Left renal pelvis (tissue), 4 donors: ENCODE measurements around the gene ELP4. TPM values are rescaled to one million over a fixed set of nuclear protein-coding genes. Genes with fewer than 3 reads are reported as not detected.

Experiments used
- DNase-seq, 4 donors: peaks; one replicate each; pipeline ENCODE4 v3.0.0-alpha.2; 2013; ENCODE audit warnings: low read depth in 4 of 4, low spot score in 3 of 4
- polyA plus RNA-seq, 4 donors: library from polyadenylated mRNA; unstranded; fragments of 120-200 nt; gene quantifications; one replicate each; pipeline ENCODE4 v1.2.1, GENCODE V29; 2013; ENCODE audit not compliant: insufficient read length in 4 of 4

Gene ELP4
- polyA plus RNA-seq, 4 donors: 24.6 to 35.1 (median 25.8) TPM

DNA sequence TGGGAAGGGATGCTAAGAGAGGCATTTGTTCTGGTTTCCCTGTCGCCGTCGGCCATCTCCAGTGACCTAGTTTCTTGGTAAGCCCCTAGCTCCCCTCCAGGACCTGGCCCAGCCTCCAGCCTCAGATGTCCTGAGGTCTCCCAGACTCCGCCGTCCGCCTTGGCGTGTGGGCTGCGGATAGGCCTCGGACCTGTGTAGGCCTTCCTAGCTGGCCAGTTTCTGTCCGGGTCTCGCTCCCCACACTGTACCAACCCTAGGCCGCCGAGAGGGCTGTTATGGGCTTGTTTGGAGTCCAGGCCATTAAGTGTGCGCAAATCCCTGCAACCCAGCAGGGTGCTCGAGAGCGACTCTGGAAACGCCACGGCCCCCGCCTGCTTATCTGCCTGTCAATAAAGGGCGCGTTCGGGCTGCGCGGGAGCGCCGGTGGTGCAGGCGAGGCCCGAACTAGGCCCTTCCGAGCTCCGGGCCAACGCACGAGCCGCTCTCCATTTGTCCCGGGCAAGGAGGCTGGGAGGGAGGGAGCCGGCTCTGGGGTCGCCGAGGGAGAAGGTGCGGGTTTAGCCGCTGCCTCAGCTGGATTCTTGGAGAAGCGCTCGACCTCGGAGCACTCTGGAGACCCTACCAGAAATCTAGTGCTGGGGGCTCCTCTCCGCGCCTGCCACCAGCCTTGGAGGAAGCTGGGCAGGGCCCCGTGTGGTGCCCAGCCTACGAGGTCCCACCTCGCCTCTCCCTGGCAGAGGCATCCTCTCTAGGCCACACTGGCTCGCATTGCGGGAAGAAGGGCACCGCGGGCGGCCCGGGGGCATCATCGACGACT is 310.3 kb downstream of the ELP4 start:
- no peak for DNase-seq

DNA sequence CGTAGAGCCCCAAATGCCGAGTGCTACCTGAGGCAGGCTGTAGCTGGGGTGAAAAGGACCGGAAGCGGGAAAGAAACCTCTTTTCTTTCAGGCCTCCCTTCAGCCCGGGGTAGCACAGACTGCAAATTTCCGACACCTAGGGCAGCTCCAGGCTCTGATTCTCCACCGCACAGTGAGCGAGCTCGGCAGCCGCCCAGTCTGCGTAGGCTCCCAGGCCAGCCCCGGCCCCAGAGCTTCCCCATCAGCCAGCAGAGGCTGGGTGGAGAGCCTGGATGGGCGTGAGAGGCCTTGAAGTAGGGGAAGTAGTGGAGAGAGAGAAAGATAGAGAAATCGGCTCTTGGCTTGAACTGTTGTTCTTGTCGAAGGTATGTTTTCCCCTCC is 310.9 kb downstream of the ELP4 start:
- DNase-seq: no peak

DNA sequence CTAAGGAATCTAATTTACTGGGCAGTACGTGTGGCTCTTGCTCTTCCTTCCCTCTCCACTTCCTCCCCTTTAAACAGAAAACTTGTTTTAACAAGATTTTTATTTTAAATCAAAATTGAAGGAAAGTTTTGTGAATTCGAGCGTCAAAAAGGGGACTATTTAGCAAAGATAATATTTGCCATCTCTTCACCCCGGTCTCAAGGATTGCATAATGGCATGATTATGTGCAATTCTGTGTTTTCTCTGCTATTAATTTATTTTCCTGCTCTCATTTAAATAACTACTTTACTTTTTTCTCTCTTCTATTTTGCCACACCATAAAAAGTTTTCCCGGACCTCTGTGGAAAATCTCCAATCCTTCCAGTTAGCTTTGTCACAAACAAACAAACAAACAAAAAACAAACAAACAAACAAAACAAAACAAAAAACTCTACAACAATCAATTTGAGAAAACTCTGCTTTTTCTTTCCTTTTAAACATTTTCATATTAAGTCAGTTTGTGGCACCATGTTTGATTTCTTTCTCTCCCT is 311.7 kb downstream of the ELP4 start:
- DNase-seq: no peak

DNA sequence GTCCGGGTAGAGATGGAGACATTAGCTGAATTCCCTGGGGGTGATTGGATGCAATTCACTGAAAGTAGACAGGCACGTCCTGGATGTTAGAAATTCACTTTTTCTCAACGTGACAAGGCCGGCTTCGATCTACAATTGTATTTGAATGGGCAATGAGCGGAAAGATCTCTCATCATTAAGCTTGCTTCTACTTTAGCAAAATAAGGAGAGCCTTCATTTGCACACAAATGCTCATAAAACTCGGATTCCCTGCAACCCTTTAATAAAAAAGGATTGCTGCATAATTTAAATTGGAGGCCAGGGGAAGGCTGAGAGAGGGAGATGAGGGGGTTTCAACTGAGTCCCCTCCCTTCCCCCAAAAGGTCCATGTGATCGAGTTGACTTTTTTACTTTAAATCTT is 312.2 kb downstream of the ELP4 start:
- DNase-seq: no peak

DNA sequence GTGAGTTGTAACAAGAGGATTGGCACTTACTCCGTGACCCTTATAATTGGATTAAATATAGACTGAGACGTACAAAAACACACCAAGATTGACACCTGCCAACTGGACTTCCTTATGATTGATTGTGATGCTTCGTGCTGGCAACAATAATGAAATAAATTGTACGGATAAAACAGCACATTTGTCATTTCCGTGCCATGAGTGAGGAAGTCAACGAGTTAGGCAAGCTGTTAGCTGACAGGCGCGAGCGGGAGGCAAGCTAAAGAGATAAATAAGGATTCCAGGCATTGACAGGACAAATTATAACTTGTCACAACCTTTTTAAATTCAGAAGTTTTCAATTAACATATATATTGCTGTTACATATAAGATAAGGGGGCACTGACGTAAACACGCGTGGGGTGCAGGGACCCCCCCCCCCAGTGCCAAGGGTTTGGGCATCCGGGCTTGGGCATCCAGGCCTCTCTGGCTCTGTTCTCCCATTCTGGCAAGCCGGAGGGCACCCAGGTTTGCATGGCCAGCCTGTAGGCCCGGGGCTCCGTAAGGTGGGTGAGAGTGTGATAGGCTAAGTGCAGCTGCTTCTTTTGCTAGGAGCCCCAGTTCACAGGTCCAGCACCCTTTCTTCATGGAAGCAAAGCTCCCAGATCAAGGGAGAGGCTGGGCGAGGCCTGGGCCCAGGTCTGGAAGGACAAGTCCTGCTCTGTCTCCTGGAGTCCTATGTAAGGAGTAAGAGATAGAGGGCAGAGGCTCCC is 312.8 kb downstream of the ELP4 start:
- no peak for DNase-seq

DNA sequence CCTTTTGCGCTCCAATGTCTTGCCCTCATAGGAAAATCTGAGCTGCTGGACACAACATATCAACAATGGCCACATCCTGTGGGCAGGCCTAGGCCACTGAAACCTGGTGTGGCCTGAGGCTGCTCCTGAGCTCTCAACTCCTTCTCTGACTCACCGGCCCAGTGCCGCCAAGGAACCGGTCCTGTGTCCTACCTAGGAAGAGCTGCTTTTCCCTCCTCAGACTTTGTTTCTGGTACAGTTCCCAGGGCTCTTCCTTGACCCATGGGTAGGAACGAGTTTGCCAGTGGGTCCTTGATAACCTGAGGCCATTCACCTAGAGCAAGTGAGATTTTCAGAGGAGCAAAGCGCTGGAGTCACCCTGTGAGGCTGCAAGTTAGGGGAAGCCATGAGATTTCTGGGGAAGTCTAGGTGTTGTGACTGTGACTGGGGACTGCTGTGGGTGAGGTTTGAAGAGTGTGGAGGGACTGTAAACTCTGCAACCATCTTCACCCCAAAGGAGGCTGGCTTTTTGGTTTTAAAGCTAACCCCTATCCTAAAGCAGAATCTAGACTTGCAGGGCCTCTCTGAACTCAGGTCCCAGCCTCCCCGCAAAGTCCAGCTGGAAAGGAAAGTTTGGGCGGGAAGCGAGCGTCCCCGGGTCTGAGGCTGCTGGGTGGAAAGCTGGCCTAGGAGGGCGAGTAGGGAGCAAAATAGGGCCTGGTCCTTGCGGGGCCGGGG is 313.5 kb downstream of the ELP4 start:
- DNase-seq: no peak

DNA sequence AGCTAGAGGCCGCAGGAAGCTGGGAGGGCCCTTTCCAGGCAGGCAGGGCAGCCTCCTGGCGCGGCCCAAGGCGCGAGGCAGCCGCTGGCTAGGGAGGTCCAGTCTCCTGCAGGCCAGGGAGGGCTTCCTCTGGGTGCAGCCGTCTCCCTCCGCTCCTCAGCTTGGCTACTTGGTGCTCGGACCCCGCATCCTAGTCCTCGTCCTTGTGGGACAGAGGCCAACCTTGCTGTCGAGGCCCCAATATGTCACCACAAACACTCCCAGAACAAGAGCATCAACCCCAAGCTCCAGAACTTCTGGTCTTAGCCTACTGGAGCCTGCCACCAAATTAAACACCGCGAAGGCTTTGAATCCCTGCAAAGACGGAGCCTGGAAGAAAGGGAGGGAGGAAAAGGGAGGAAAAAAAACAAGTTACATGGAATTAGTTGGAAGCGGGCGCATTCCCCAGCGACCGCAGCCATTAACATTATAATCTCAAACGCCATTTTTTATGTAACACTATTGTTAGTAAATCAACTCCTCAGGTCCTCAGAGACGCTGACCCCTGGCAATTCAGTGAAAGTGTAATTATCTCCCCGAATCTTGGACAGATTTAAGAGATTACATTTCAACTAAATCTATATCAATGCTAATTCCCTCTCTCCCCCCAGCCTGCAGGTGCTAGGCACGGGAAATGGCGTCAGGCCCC is 314.2 kb downstream of the ELP4 start:
- no peak for DNase-seq

DNA sequence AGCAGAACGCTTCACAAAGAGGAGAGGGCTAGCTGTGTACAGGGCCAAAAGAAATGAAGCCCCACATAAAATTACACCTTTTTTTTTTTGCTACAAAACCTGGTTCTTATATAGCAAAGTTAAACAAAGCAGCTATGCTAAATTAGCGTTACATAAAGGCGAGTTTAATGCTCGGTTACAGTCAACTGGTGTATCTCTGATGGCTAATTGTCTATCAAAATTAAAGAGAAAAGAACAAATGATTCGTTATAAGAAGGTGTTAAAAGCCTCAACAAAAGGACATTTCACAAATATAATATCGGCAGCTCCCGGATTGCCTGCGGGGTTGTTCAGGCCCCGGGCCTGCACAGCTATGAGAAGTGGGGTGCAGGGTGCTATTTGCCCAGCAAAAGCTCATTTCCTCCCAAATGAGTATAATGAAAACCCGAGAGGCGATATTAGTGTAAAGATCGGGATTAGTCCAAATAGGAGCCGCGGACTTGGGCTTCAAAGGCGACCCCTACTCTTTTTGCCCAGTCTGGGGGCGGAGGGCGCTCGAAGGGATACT is 314.8 kb downstream of the ELP4 start:
- DNase-seq: no peak

DNA sequence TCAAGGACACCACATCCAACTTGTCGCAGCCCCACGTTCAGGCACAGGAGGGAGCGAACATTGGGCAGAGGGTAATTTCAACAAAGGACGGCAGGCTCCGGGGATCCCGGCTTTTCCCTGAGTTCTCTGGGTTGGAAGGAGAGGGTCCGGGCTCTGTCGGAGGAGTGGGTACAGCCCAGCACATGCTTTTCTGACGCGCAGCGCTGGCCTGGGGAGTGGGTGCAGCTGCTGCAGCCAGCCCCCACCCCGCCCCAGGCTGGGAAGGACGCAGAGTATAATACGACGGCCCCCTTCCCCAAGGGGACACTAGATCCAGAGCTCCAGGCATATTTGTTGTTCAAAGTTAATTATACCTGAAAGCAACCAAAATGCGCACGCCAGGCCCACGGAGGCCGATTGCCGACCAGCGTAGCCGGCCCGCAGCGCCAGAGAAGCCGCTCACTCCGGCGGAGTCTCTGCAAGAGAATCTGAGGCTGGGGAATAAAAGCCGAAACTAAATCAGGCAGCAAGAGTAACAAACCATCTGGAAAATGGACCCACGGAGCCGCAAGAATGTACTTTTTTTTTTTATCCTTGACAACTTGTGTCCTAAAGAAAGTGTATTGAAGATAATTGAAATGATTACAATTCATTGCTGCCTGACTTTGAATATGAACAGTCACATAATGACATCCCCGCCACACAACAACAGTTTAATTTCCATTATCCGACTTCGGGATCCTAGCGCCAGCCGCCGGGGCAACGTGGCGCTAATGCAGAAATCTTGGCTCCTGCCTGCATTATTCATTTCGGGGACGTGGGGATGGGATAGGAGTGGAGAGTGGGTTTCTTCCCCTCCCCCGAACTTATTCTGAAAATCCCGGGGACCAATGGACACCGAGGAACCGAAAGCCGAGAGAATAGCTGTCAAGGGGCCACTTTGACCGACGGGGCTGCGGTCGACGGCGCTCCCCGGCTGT is 315.6 kb downstream of the ELP4 start:
- no peak for DNase-seq

DNA sequence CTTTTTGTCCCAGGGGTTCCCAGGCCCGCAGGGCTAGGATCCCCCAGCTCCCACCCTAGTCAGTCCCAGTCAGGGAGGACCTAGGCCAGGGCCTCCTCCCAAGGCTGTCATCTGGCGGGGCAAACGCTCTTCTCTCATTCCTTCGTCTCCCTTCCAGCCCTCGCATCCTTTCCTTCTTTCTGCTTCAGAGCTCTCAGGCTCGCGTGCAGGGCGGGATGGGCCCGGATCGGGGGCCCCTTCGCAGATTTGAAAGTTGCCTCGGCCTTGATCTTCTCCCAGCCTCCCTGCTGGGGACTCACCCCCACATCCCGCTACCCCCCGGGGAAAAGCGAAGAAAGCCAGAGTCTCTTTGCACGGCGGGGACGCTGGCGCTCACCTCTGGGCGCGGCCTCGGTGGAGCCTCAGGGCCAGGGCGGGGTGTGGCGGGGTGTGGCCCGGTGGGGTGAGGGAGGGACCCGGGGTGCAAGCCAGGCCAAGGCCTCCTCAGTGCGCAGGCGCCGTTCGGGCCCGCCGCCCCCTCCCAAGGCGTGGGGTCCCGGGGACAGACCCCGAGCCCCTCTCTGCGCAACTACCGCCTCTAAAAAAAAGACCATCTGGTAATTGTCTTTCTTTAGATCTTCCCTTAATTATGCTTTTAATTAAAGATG is 316.4 kb downstream of the ELP4 start:
- DNase-seq: no peak

DNA sequence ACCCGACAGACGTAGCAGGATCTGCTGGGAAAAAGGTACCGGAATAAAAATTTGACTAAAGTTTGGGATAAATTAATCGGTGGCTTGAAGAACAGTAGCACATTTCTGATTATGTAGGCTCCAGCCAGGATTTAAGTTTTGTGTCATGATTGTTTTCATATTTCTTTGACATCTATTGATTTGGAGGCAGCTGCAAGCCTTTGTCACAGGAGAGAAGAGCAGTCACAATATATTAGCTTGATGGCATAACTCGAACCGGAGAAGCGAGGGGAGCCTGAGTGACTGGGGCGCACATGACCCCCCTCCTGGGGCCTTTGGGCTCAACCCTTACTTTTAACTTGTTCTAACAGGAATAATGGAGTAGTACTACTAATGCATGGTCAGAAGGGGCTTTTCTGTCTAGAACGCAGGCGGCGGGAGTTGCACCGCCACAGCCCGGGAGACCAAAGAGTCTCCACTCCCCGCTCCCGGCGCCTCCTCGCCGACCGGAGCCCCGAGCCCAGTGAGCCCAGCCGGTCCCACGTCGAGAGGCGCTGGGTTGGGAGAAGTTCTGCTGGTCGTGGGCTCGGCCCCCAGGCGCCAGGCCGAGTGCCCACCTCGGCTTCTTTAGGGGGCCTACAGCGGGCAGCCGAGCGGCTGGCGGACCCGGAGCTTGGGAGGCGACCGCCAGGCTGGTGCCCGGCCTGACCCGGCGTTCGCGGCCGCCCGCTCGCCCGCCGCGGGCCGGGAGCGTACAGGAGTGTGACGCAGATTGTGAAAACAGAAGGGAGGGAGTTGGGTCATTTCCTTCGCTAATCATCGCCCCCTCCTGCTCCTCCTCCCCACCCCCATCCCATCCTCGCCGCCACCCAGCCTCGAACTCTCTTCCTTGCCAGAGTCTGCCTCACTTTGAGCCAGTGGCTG is 317.2 kb downstream of the ELP4 start:
- DNase-seq: no peak

DNA sequence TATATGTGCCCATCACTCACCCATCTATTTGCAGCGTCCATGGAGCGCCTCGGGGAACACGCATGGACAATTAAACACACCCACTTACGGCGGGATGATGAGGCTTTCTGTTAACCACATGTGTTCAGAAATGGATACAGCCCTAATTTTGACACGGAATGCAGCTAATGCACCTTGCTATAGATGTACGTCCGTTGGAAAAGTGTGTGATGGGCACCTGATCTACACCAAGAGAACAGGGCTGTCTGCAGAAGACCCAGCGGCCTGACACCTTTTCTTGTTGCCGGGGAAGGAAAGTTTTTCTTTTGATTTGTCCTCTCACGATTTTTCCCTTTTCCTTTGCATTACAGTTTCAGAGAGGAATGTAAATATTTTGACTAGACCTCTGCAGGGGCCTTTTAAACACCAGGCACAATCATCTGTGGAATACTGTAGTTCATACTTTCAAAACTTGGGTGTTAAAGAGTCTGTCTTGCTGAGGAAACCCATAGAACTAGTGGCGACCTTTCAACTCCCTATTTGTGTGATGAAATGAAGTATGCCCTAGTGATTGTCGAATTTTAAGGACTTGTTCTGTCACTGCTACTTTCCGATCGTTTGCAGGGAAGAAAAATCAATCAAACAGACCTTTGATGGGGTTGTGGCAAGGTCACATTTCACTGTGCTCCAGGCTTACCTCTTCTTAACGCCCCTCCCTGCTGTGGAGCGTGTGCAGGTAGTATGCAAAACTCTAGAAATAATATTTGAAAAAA is 318.1 kb downstream of the ELP4 start:
- DNase-seq: no peak

DNA sequence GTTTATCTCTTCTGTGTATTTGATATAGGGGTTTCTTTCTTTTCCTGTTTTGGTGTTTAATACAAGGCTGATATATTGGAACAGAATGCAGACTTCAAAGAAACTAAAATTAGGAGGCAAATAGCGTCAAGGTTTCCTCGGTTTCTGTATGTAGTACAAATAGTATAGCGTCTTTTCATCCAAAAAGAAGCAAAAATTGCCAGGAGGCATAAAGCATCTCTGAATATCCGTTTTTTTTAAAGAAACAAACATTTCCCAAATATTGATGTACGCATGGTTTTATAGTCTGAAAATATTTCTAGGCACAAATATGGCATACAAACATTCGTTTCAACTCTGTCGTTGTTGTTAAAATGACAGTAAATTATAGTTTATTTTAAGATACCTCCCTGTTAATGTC is 318.6 kb downstream of the ELP4 start:
- no peak for DNase-seq

DNA sequence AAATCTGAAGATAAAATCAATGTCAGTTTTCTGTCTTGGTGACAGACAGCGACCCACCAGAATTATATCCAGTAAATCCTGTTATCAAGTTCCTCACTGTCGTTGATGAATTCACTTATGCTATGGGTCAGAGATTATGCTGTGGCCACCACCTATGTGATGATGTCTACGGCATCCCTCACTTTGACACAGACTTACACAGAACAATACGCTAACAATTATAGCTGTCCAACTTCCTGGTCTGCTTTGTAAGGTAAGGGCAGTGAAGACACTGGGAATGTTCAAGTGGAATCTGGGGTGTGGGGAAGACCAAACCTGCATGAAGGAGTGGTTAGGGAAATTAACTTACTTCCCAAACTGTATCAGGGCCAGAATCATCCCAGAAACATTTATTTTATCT is 320.8 kb downstream of the ELP4 start:
- no peak for DNase-seq

DNA sequence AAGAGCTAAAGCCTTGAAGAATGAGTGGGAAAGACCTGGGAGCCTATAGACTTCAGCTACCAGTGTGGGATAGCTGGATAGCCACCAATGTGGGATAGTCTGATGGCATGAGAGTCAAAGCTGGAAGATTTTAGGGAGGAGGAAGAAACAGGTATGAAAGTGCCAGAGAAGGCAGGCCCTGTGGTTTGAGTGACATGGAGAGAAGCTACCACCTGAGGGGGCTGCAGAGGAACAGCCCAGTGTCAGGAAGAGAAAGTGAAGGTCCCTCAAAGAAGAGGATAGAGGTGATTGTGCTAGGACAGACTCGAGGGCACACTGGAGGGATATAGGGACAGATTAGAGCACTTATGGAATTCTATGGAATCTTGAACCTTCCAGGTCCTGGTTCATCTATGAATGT is 324.7 kb downstream of the ELP4 start:
- no peak for DNase-seq
